ENCODE data around the gene NAA35.

Gene NAA35

DNA sequence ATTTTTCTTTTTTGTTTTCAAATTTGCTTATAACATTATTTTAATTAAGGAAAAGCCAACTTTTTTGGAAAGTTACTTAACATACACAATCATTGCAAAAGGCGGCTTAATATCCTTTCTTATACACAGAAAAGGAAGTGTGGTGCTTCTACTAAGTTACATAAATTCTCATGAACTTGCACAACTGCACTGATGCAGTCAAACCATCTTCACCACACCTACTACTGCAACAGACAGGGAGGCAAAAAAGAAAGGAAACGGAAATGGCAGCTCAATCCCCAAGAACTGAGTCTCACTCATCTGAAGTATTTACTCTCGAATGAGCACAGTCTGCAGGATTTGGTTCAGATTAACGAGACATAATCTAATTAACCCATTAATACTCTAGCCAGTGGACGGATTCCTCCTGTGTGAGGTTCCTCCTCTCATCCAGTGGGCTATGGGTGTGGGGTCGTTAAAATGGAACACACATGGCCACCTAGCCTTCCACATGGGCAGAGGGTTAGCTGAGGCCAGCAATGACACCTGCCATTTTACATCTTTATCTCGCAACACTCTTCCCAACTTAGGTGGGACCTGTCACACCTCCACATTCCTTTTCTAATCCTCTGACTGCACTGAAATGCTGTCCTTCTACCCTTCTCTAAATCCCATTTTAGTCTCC is 128.4 kb downstream of the NAA35 start:
- DNase-seq = no peak
